Right lobe of liver (tissue), 6 donors: Measurements from ENCODE around the gene MAP7. TPM values are rescaled to one million over a fixed set of nuclear protein-coding genes. Genes with fewer than 3 reads are reported as not detected.

ENCODE experiments used
- ATAC-seq, 4 donors: fragments of 200-7000 bp; cut with Tn5 transposase; one replicate each; pipeline ENCODE4 v1.9.1; 2020; ENCODE audit warnings: mild to moderate bottlenecking in 4 of 4, moderate library complexity in 4 of 4
- DNase-seq, 3 donors: peaks; one replicate each; pipeline ENCODE4 v3.0.0-alpha.2; 2020
- H3K27ac ChIP-seq, 3 donors: fragments of 200-600 bp; one replicate each; pipeline ENCODE4 v1.8.0; 2022
- H3K27me3 ChIP-seq, 2 donors: fragments of 200-600 bp; one replicate each; pipeline ENCODE4 v1.8.0; 2022
- H3K36me3 ChIP-seq, 4 donors: fragments of 200-600 bp; sonication (generic) in 1 of 4; one replicate each; pipeline versions ENCODE4 v1.5.1 to v1.8.0; 2017 to 2022; ENCODE audit warnings: control low read depth in 1 of 4
- H3K4me1 ChIP-seq, 4 donors: fragments of 200-600 bp; sonication (generic) in 1 of 4; one replicate each; pipeline versions ENCODE4 v1.5.1 to v1.8.0; 2017 to 2022; ENCODE audit warnings: control low read depth in 1 of 4
- H3K4me3 ChIP-seq, 3 donors: fragments of 200-600 bp; one replicate each; pipeline ENCODE4 v1.8.0; 2022
- H3K9me3 ChIP-seq, 4 donors: fragments of 200-600 bp; sonication (generic) in 1 of 4; one replicate each; pipeline versions ENCODE4 v1.5.1 to v1.8.0; 2017 to 2022; ENCODE audit warnings: control low read depth in 1 of 4
- CTCF ChIP-seq, 4 donors: fragments of 200-600 bp in 3 of 4; fragments of 450-650 bp in 1 of 4; IDR thresholded peaks; one replicate each; pipeline versions ENCODE4 v1.5.1 to v1.8.0; 2016 to 2022; ENCODE audit warnings: antibody characterized with exemption in 4 of 4, mild to moderate bottlenecking in 2 of 4
- POLR2A ChIP-seq: fragments of 450-650 bp; IDR thresholded peaks from one replicate; pipeline ENCODE4 v1.6.1; 2017; ENCODE audit warnings: antibody characterized with exemption, mild to moderate bottlenecking
- WGBS: methylation state at CpG from one replicate; pipeline ENCODE4 v1.1.6; 2018; ENCODE audit warnings: low coverage, low lambda C conversion rate; ENCODE audit not compliant: insufficient coverage; ENCODE audit errors: missing lambda C conversion rate; 5-methylcytosine and 5-hydroxymethylcytosine counted together
- intact Hi-C, 2 donors: fragments of 100-400 bp; cut with DNase I; formaldehyde crosslinking; loops; one replicate each; pipeline versions ENCODE4 v1.11.2 to v1.14.1; 2022
- total RNA-seq, 6 experiments: library from RNA; depleted of rRNA in 2 of 6; stranded (reverse); fragments of >200 nt in 2 of 6; fragmentation: NEBNext Ultra II Directional in 3 of 6; extraction: Animal tissue kit (Norgen Biotek cat#: 25700) in 3 of 6; gene quantifications; one replicate each; pipeline versions ENCODE4 v1.1.0 to v1.2.4, GENCODE V29; 2016 to 2023
- donor health status: DM: no; HTN: yes; CAD: no.
- donor health status: DM: no; HTN: no; CAD: no.
- donor health status: DM: no; HTN: no; CAD: no.
- donor health status: DM: no; HTN: yes; CAD: no.
- donor health status: DM: no; HTN: yes; CAD: no.

Gene MAP7
- total RNA-seq, 6 experiments from 2014 or later = 14.8 to 20.9 (median 17.9) TPM

- no peak for TF ChIP-seq CTCF (IDR thresholded peaks at IDR 0.05)
- TF ChIP-seq POLR2A = no peak
- 90% methylated on average over 3 of the region's 4 CpGs for WGBS
- DNase-seq (no peak), ATAC-seq (no peak)
- Histone ChIP-seq H3K27ac (no peak overlapping the region), H3K4me1 (no peaks in the 10 kb centered on the region), H3K4me3 (no peak overlapping the region), H3K9me3 (no peaks in the 10 kb centered on the region), H3K36me3 (no peaks in the 10 kb centered on the region), H3K27me3 (no peaks in the 10 kb centered on the region)
- intact Hi-C loops = no loop called here
Observed at GRCh38 chr6:136464874-136465273, 85.3 kb downstream of the MAP7 start.

GRCh38 chr6:136464148-136464547 lies 86.1 kb downstream of the MAP7 start:
- Histone ChIP-seq H3K4me1 (no peaks in the 10 kb centered on the region), H3K27ac (no peak overlapping the region), H3K9me3 (no peaks in the 10 kb centered on the region), H3K36me3 (no peaks in the 10 kb centered on the region), H3K4me3 (no peak overlapping the region), H3K27me3 (no peaks in the 10 kb centered on the region)
- no peak for ATAC-seq
- WGBS = 75% methylated on average over 2 of the region's 2 CpGs
- no peak for TF ChIP-seq CTCF (IDR thresholded peaks at IDR 0.05)
- TF ChIP-seq POLR2A = no peak
- intact Hi-C loops = no loop called here
- no peak for DNase-seq

GRCh38 chr6:136463743-136464142 lies 86.5 kb downstream of the MAP7 start:
- H3K27me3 ChIP-seq = no peaks in the 10 kb centered on the region
- no peaks in the 10 kb centered on the region for H3K9me3 ChIP-seq
- intact Hi-C loops = no loop called here
- no peak for ATAC-seq
- no peaks in the 10 kb centered on the region for H3K4me1 ChIP-seq
- no peak overlapping the region for H3K4me3 ChIP-seq
- WGBS = 55% methylated on average over 4 of the region's 4 CpGs
- no peaks in the 10 kb centered on the region for H3K36me3 ChIP-seq
- no peak overlapping the region for H3K27ac ChIP-seq
- DNase-seq = no peak
- TF ChIP-seq POLR2A (no peak), CTCF (IDR thresholded peaks at IDR 0.05) (no peak)

GRCh38 chr6:136446579-136447187 lies 103.5 kb downstream of the MAP7 start:
- H3K27ac ChIP-seq = no peak overlapping the region
- no peaks in the 10 kb centered on the region for H3K27me3 ChIP-seq
- intact Hi-C loops = no loop called here
- 60% methylated on average over 2 of the region's 2 CpGs for WGBS
- TF ChIP-seq POLR2A = no peak
- TF ChIP-seq CTCF (IDR thresholded peaks at IDR 0.05) = no peak
- DNase-seq = no peak
- H3K4me1 ChIP-seq = no peaks in the 10 kb centered on the region
- no peaks in the 10 kb centered on the region for H3K9me3 ChIP-seq
- no peak overlapping the region for H3K4me3 ChIP-seq
- no peak for ATAC-seq
- H3K36me3 ChIP-seq = no peaks in the 10 kb centered on the region

DNA sequence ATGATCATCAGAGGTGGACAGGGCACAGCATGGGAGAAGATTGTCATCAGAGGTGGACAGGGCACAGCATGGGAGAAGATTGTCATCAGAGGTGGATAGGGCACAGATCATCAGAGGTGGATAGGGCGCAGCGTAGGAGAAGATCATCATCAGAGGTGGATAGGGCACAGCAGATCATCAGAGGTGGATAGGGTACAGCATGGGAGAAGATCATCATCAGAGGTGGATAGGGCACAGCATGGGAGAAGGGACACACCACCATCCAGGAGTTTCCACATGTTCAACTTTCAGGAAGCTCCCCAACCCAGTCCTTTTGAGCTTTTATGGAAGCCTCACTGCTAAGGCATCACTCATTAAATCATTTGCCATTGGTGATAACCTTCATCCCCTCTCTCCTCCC lies 104.1 kb downstream of the MAP7 start:
- no peaks in the 10 kb centered on the region for H3K36me3 ChIP-seq
- no peaks in the 10 kb centered on the region for H3K4me1 ChIP-seq
- 100% methylated on average over 2 of the region's 2 CpGs for WGBS

More for the DNA sequence above, 104.1 kb downstream of the MAP7 start:
- Histone ChIP-seq H3K4me3 (no peak overlapping the region), H3K27ac (no peak overlapping the region), H3K27me3 (no peaks in the 10 kb centered on the region), H3K9me3 (no peaks in the 10 kb centered on the region)
- DNase-seq (no peak), ATAC-seq (no peak)
- TF ChIP-seq POLR2A = no peak
- no peak for TF ChIP-seq CTCF (IDR thresholded peaks at IDR 0.05)
- intact Hi-C loops = no loop called here
